Measurements from ENCODE around the gene NXPH1. TPM values are rescaled to one million over a fixed set of nuclear protein-coding genes. Genes with fewer than 3 reads are reported as not detected.

NXPH1 gene
- polyA plus RNA-seq, 1 donor (not counting 4 experiments of a cell fraction or from before 2014, with no cell fraction given) = not detected

- Histone ChIP-seq H3K4me3 (ENCODE audit: control insufficient read depth in 2 of 3, extremely low read depth in 1 of 3, insufficient read depth in 2 of 3, low read depth in 1 of 3, low read length in 3 of 3) (no peak overlapping the region), H3K4me2 (ENCODE audit: control insufficient read depth, extremely low read depth, insufficient read depth, low read depth, low read length) (no peak overlapping the region), H3K79me2 (ENCODE audit: control insufficient read depth, insufficient read depth, low read length) (no peaks in the 10 kb centered on the region), H3K36me3 (ENCODE audit: control insufficient read depth in 2 of 2, extremely low read depth in 1 of 2, insufficient read depth in 2 of 2, low read length in 2 of 2) (no peaks in the 10 kb centered on the region), H3K27ac (ENCODE audit: control insufficient read depth, insufficient read depth, low read length) (no peak overlapping the region), H2AFZ (ENCODE audit: control insufficient read depth, low read length) (no peak overlapping the region), H3K4me1 (ENCODE audit: control insufficient read depth, extremely low read depth, insufficient read depth, low read length) (no peaks in the 10 kb centered on the region), H3K9me1 (ENCODE audit: control insufficient read depth, extremely low read depth, insufficient read depth, low read length) (no peaks in the 10 kb centered on the region), H3K27me3 (ENCODE audit: control insufficient read depth, extremely low read depth, insufficient read depth, low read length) (no peaks in the 10 kb centered on the region), H3K9me3 (ENCODE audit: control insufficient read depth, low read depth, low read length) (no peaks in the 10 kb centered on the region), H3K9ac (ENCODE audit: control insufficient read depth, extremely low read depth, insufficient read depth, low read length) (no peak overlapping the region), H4K20me1 (ENCODE audit: control insufficient read depth, extremely low read depth, insufficient read depth, low read length) (no peaks in the 10 kb centered on the region)
- FAIRE-seq (no peak), DNase-seq (ENCODE audit: low read depth, low spot score) (no peak)
- no peak for TF ChIP-seq CTCF (optimal IDR thresholded peaks at IDR 0.05 in 1 of 3, IDR thresholded peaks at IDR 0.05 in 1 of 3, conservative IDR thresholded peaks at IDR 0.05 in 1 of 3; ENCODE audit: extremely low read depth in 1 of 3, insufficient read depth in 2 of 3, low read length in 3 of 3)
- dilution Hi-C loops (cut with MboI; ENCODE audit: extremely low pct_ligation_motif_present, low sequenced_read_pairs) = no loop called here
Measured at GRCh38 chr7:8564281-8564680, 130.9 kb downstream of the NXPH1 start.

DNA sequence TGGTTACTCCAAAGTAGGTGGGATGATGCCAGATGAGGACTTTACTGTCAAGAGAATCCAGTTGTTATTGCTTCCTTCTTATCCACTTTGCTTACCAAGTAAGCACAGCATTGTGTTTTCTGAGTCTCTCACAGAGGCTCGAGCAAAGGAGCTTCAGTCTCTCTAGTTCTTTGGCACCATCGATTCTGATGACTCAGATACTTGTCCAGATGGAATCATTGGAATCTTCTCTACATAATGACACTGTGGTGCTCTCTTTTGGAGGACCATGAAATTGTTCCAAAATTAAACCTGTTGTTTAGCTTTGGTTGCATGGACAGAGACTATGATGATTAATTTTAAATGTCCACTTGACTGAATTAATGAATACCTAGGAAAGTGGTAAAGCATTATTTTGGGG, 132.6 kb downstream of the NXPH1 start:
- Histone ChIP-seq H3K9me1 (ENCODE audit: control insufficient read depth, extremely low read depth, insufficient read depth, low read length) (no peaks in the 10 kb centered on the region), H4K20me1 (ENCODE audit: control insufficient read depth, extremely low read depth, insufficient read depth, low read length) (no peaks in the 10 kb centered on the region), H3K79me2 (ENCODE audit: control insufficient read depth, insufficient read depth, low read length) (no peaks in the 10 kb centered on the region), H3K36me3 (ENCODE audit: control insufficient read depth in 2 of 2, extremely low read depth in 1 of 2, insufficient read depth in 2 of 2, low read length in 2 of 2) (no peaks in the 10 kb centered on the region), H3K27ac (ENCODE audit: control insufficient read depth, insufficient read depth, low read length) (no peak overlapping the region), H3K4me3 (ENCODE audit: control insufficient read depth in 2 of 3, extremely low read depth in 1 of 3, insufficient read depth in 2 of 3, low read depth in 1 of 3, low read length in 3 of 3) (no peak overlapping the region), H3K4me2 (ENCODE audit: control insufficient read depth, extremely low read depth, insufficient read depth, low read depth, low read length) (no peak overlapping the region), H3K4me1 (ENCODE audit: control insufficient read depth, extremely low read depth, insufficient read depth, low read length) (no peaks in the 10 kb centered on the region), H3K9me3 (ENCODE audit: control insufficient read depth, low read depth, low read length) (no peaks in the 10 kb centered on the region), H3K9ac (ENCODE audit: control insufficient read depth, extremely low read depth, insufficient read depth, low read length) (no peak overlapping the region), H3K27me3 (ENCODE audit: control insufficient read depth, extremely low read depth, insufficient read depth, low read length) (no peaks in the 10 kb centered on the region), H2AFZ (ENCODE audit: control insufficient read depth, low read length) (no peak overlapping the region)
- dilution Hi-C loops (cut with MboI; ENCODE audit: extremely low pct_ligation_motif_present, low sequenced_read_pairs) = no loop called here
- FAIRE-seq (no peak), DNase-seq (ENCODE audit: low read depth, low spot score) (no peak)
- TF ChIP-seq CTCF (optimal IDR thresholded peaks at IDR 0.05 in 1 of 3, IDR thresholded peaks at IDR 0.05 in 1 of 3, conservative IDR thresholded peaks at IDR 0.05 in 1 of 3; ENCODE audit: extremely low read depth in 1 of 3, insufficient read depth in 2 of 3, low read length in 3 of 3) = no peak
- no peak for TF ChIP-seq EZH2 (IDR thresholded peaks at IDR 0.05; ENCODE audit: low read length)

Measured in keratinocyte (primary cell).